ACC112 (cell line): ENCODE measurements around the gene CSMD2.
A peak's percentile ranks its signal among the peaks of the same experiment; 100 is the strongest.

Experiments
- H2AFZ ChIP-seq: fragments of 200-600 bp; sonication (generic); one replicate; pipeline ENCODE4 v1.6.0; 2017; ENCODE audit warnings: antibody characterized with exemption, low read length; ENCODE audit not compliant: unreplicated experiment
- H3K27ac ChIP-seq: fragments of 200-600 bp; sonication (generic); 2 replicates; pipeline ENCODE4 v1.5.1; 2014; ENCODE audit warnings: low read depth, mild to moderate bottlenecking, antibody characterized with exemption, low read length, moderate library complexity
- H3K27me3 ChIP-seq: fragments of 200-600 bp; sonication (generic); 2 replicates; pipeline ENCODE4 v1.6.1; 2014; ENCODE audit warnings: mild to moderate bottlenecking, antibody characterized with exemption, low read length, moderate library complexity, mixed read lengths; ENCODE audit not compliant: insufficient read depth
- H3K36me3 ChIP-seq: fragments of 200-600 bp; sonication (generic); 2 replicates; pipeline ENCODE4 v1.6.1; 2016; ENCODE audit warnings: mild to moderate bottlenecking, antibody characterized with exemption, low read length, moderate library complexity, mixed read lengths; ENCODE audit not compliant: insufficient read depth
- H3K4me1 ChIP-seq: fragments of 200-600 bp; sonication (generic); one replicate; pipeline ENCODE4 v1.6.1; 2016; ENCODE audit warnings: low read length, mixed read lengths; ENCODE audit not compliant: insufficient read depth, unreplicated experiment, control insufficient read depth
- H3K4me3 ChIP-seq: fragments of 200-600 bp; sonication (generic); 2 replicates; pipeline ENCODE4 v1.5.1; 2014; ENCODE audit warnings: mild to moderate bottlenecking, low read depth, low read length
- H3K79me2 ChIP-seq: fragments of 200-600 bp; sonication (generic); one replicate; pipeline ENCODE4 v1.6.0; 2016; ENCODE audit warnings: low read length; ENCODE audit not compliant: control insufficient read depth, unreplicated experiment, insufficient read depth

The CSMD2 gene

GRCh38 chr1:33507661-33508060 lies 657.4 kb downstream of the CSMD2 start:
- H2AFZ ChIP-seq = no peak overlapping the region
- peaks cover 5% of the 10 kb centered on the region for H3K4me1 ChIP-seq
- H3K79me2 ChIP-seq = no peaks in the 10 kb centered on the region
- no peak overlapping the region for H3K4me3 ChIP-seq
- no peak overlapping the region for H3K27ac ChIP-seq
- no peaks in the 10 kb centered on the region for H3K27me3 ChIP-seq
- H3K36me3 ChIP-seq = no peaks in the 10 kb centered on the region

GRCh38 chr1:33503506-33503905 lies 661.5 kb downstream of the CSMD2 start:
- Histone ChIP-seq H2AFZ (no peak overlapping the region), H3K27me3 (no peaks in the 10 kb centered on the region), H3K27ac (no peak overlapping the region), H3K79me2 (no peaks in the 10 kb centered on the region), H3K4me1 (peaks cover 5% of the 10 kb centered on the region), H3K36me3 (no peaks in the 10 kb centered on the region), H3K4me3 (no peak overlapping the region)

DNA sequence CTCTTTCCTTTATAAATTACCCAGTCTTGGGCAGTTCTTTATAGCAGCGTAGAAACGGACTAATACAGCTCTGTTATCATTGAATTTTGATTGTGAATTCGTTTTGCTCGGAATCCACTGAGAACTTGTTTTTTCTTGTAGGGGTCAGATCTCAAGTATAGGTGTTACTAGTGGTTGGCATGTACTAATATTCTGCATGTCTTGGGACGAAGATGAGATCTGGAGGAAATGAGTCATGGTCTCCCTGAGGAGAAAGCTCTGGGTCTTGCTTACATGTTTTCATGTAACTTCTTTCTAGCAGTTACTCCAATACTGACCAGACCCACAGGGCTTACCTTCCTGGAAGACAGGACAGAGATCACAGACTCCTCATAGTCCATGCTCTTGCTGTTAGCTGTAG lies 662.3 kb downstream of the CSMD2 start:
- H2AFZ ChIP-seq = no peak overlapping the region
- no peaks in the 10 kb centered on the region for H3K79me2 ChIP-seq
- H3K36me3 ChIP-seq = no peaks in the 10 kb centered on the region
- peaks cover 5% of the 10 kb centered on the region for H3K4me1 ChIP-seq
- H3K27ac ChIP-seq = no peak overlapping the region
- no peaks in the 10 kb centered on the region for H3K27me3 ChIP-seq
- H3K4me3 ChIP-seq = peak overlapping the region; percentile 25; the same call in 1 of the 2 replicates

GRCh38 chr1:33501774-33502173 lies 663.3 kb downstream of the CSMD2 start:
- H3K4me1 ChIP-seq = peaks cover 5% of the 10 kb centered on the region
- no peak overlapping the region for H3K27ac ChIP-seq
- no peaks in the 10 kb centered on the region for H3K79me2 ChIP-seq
- H2AFZ ChIP-seq = no peak overlapping the region
- no peaks in the 10 kb centered on the region for H3K27me3 ChIP-seq
- H3K36me3 ChIP-seq = no peaks in the 10 kb centered on the region
- H3K4me3 ChIP-seq = no peak overlapping the region

GRCh38 chr1:33501309-33501708 lies 663.7 kb downstream of the CSMD2 start:
- no peak overlapping the region for H3K4me3 ChIP-seq
- H3K4me1 ChIP-seq = peaks cover 5% of the 10 kb centered on the region
- H3K36me3 ChIP-seq = no peaks in the 10 kb centered on the region
- no peaks in the 10 kb centered on the region for H3K27me3 ChIP-seq
- no peaks in the 10 kb centered on the region for H3K79me2 ChIP-seq
- H2AFZ ChIP-seq = no peak overlapping the region
- H3K27ac ChIP-seq = no peak overlapping the region

DNA sequence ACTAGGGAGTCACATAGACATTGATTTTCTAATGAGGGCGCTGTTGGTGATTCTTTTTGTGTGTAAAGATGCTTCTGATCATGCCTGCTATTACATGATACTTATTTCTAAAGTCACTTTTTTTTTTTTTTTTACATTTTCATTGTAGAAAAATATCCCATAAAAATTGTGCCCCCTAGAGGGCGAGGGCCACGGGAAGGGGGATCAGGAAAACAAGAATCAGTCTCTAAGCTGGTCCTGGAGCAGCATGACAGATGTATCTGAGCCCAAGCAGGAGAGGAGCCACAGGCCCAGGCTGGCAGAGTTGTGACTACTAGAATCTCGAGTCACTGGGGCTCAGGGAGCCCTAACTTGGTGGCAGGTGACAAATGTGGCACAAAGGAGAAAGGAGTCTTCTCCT lies 664.5 kb downstream of the CSMD2 start:
- Histone ChIP-seq H3K27ac (no peak overlapping the region), H3K27me3 (no peaks in the 10 kb centered on the region), H3K79me2 (no peaks in the 10 kb centered on the region), H2AFZ (no peak overlapping the region), H3K4me1 (peaks cover 5% of the 10 kb centered on the region), H3K4me3 (no peak overlapping the region), H3K36me3 (peaks cover 5% of the 10 kb centered on the region)

- H3K27ac ChIP-seq = no peak overlapping the region
- no peaks in the 10 kb centered on the region for H3K27me3 ChIP-seq
- no peak overlapping the region for H3K4me3 ChIP-seq
- peaks cover 34% of the 10 kb centered on the region for H3K36me3 ChIP-seq
- H2AFZ ChIP-seq = no peak overlapping the region
- H3K79me2 ChIP-seq = no peaks in the 10 kb centered on the region
- no peaks in the 10 kb centered on the region for H3K4me1 ChIP-seq
These were observed 667.6 kb downstream of the CSMD2 start for GRCh38 chr1:33497410-33497809.

DNA sequence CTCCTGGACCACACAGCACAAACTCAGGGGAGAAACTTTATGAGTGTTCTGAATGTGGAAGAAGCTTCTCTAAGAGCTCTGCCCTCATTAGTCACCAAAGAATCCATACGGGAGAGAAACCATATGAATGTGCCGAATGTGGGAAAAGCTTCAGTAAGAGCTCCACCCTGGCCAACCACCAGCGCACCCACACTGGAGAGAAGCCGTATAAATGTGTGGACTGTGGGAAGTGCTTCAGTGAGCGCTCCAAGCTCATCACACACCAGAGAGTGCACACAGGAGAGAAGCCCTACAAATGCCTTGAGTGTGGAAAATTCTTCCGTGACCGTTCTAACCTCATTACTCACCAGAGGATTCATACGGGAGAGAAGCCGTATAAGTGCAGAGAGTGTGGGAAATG lies 670.1 kb downstream of the CSMD2 start:
- Histone ChIP-seq H3K4me3 (no peak overlapping the region), H3K4me1 (no peaks in the 10 kb centered on the region), H3K36me3 (peaks cover 59% of the 10 kb centered on the region)

GRCh38 chr1:33488624-33489023 lies 676.4 kb downstream of the CSMD2 start:
- Histone ChIP-seq H3K79me2 (no peaks in the 10 kb centered on the region), H2AFZ (no peak overlapping the region), H3K4me1 (no peaks in the 10 kb centered on the region), H3K4me3 (no peak overlapping the region), H3K27ac (no peak overlapping the region), H3K36me3 (peaks cover 83% of the 10 kb centered on the region), H3K27me3 (no peaks in the 10 kb centered on the region)

More for the DNA sequence above, 670.1 kb downstream of the CSMD2 start:
- Histone ChIP-seq H3K27me3 (no peaks in the 10 kb centered on the region), H2AFZ (no peak overlapping the region), H3K79me2 (no peaks in the 10 kb centered on the region), H3K27ac (no peak overlapping the region)

GRCh38 chr1:33482412-33482811 lies 682.6 kb downstream of the CSMD2 start:
- H3K27me3 ChIP-seq = no peaks in the 10 kb centered on the region
- H3K79me2 ChIP-seq = no peaks in the 10 kb centered on the region
- H3K36me3 ChIP-seq = peaks cover 46% of the 10 kb centered on the region
- no peak overlapping the region for H3K4me3 ChIP-seq
- H3K27ac ChIP-seq = no peak overlapping the region
- H2AFZ ChIP-seq = no peak overlapping the region
- no peaks in the 10 kb centered on the region for H3K4me1 ChIP-seq

GRCh38 chr1:33477451-33477850 lies 687.6 kb downstream of the CSMD2 start:
- peaks cover 5% of the 10 kb centered on the region for H3K79me2 ChIP-seq

More at GRCh38 chr1:33477451-33477850, 687.6 kb downstream of the CSMD2 start:
- Histone ChIP-seq H3K27me3 (no peaks in the 10 kb centered on the region), H3K36me3 (peaks cover 18% of the 10 kb centered on the region; the same call in 1 of the 2 replicates), H3K27ac (no peak overlapping the region), H2AFZ (no peak overlapping the region), H3K4me3 (no peak overlapping the region), H3K4me1 (peaks cover 13% of the 10 kb centered on the region)
